ENCODE data around the gene TUBB8. TPM values are rescaled to one million over a fixed set of nuclear protein-coding genes. Genes with fewer than 3 reads are reported as not detected.
A peak's percentile ranks its signal among the peaks of the same experiment; 100 is the strongest.
"Not testable (repeated sequence)": the region's sequence is repeated elsewhere in the genome, so short reads cannot be mapped to it uniquely, and the experiment has no call there.

TUBB8 gene
- total RNA-seq, 1 donor, result not detected

DNA sequence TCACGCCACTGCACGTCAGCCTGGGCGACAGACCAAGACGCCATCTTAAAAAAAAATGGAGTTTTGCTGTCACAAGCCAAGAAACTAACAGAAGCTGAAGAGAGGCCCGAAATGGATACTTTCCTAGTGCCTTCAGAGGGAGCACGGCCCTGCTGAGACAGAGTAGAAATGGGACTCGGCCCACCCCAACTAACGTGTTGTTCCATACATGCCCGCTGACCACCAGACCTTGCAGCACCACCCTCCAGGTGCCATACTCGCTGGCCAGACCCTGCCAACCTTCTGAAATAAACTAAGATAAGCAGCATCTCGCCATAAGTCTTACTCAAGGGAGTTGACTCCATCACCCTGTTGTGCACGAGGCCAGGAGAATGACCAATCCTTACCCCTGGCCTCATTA, 29.5 kb upstream of the TUBB8 start:
- no peaks in the 10 kb centered on the region for H3K9me3 ChIP-seq (ENCODE audit: low read depth, low read length)
- no peak for TF ChIP-seq CTCF (IDR thresholded peaks at IDR 0.05; ENCODE audit: extremely low read depth, low read depth, low read length)
- no peaks in the 10 kb centered on the region for H4K20me1 ChIP-seq (ENCODE audit: insufficient read depth, low read length)
- H3K4me2 ChIP-seq (ENCODE audit: insufficient read depth, low read length), result no peak overlapping the region
- no peaks in the 10 kb centered on the region for H3K4me1 ChIP-seq (ENCODE audit: insufficient read depth, low read length)
- H2AFZ ChIP-seq (ENCODE audit: low read length), result no peak overlapping the region
- no peak overlapping the region for H3K27ac ChIP-seq (ENCODE audit: low read depth, low read length)
- DNase-seq (ENCODE audit: insufficient read length, low spot score, missing footprints), result no peak
- H3K79me2 ChIP-seq (ENCODE audit: insufficient read depth, low read length), result no peaks in the 10 kb centered on the region
- H3K4me3 ChIP-seq (ENCODE audit: insufficient read depth, low read length), result no peak overlapping the region
- H3K27me3 ChIP-seq (ENCODE audit: insufficient read depth, low read length), result peaks cover 10% of the 10 kb centered on the region
- H3K36me3 ChIP-seq (ENCODE audit: insufficient read depth, low read length), result no peaks in the 10 kb centered on the region

GRCh38 chr10:74266-74621, 25.1 kb upstream of the TUBB8 start:
- not testable (repeated sequence) for DNase-seq (ENCODE audit: insufficient read length, low spot score, missing footprints); H3K4me1 ChIP-seq (ENCODE audit: insufficient read depth, low read length); H3K79me2 ChIP-seq (ENCODE audit: insufficient read depth, low read length); H3K27me3 ChIP-seq (ENCODE audit: insufficient read depth, low read length); H3K36me3 ChIP-seq (ENCODE audit: insufficient read depth, low read length); H3K9me3 ChIP-seq (ENCODE audit: low read depth, low read length); H3K27ac ChIP-seq (ENCODE audit: low read depth, low read length); H4K20me1 ChIP-seq (ENCODE audit: insufficient read depth, low read length)
- Histone ChIP-seq H2AFZ (ENCODE audit: low read length) (peak overlapping the region; percentile 66), H3K4me3 (ENCODE audit: insufficient read depth, low read length) (peak overlapping the region; percentile 73), H3K4me2 (ENCODE audit: insufficient read depth, low read length) (peak overlapping the region; percentile 81)

- not testable (repeated sequence) for H3K36me3 ChIP-seq (ENCODE audit: insufficient read depth, low read length); H3K27me3 ChIP-seq (ENCODE audit: insufficient read depth, low read length); H4K20me1 ChIP-seq (ENCODE audit: insufficient read depth, low read length); H3K4me1 ChIP-seq (ENCODE audit: insufficient read depth, low read length); H3K79me2 ChIP-seq (ENCODE audit: insufficient read depth, low read length); H3K9me3 ChIP-seq (ENCODE audit: low read depth, low read length); H3K27ac ChIP-seq (ENCODE audit: low read depth, low read length)
- Histone ChIP-seq H3K4me2 (ENCODE audit: insufficient read depth, low read length) (peak overlapping the region; percentile 81), H3K4me3 (ENCODE audit: insufficient read depth, low read length) (peak overlapping the region; percentile 73), H2AFZ (ENCODE audit: low read length) (peak overlapping the region; percentile 86)
- peak; percentile 53 for TF ChIP-seq CTCF (IDR thresholded peaks at IDR 0.05; ENCODE audit: extremely low read depth, low read depth, low read length)
- peak; percentile 78 for DNase-seq (ENCODE audit: insufficient read length, low spot score, missing footprints)
Observed at GRCh38 chr10:73543-74265, 24.6 kb upstream of the TUBB8 start.

GRCh38 chr10:68156-68555, 19.1 kb upstream of the TUBB8 start:
- H3K4me1 ChIP-seq (ENCODE audit: insufficient read depth, low read length); DNase-seq (ENCODE audit: insufficient read length, low spot score, missing footprints); H2AFZ ChIP-seq (ENCODE audit: low read length); H4K20me1 ChIP-seq (ENCODE audit: insufficient read depth, low read length); H3K4me2 ChIP-seq (ENCODE audit: insufficient read depth, low read length); H3K79me2 ChIP-seq (ENCODE audit: insufficient read depth, low read length); H3K4me3 ChIP-seq (ENCODE audit: insufficient read depth, low read length); H3K27ac ChIP-seq (ENCODE audit: low read depth, low read length); H3K36me3 ChIP-seq (ENCODE audit: insufficient read depth, low read length); H3K9me3 ChIP-seq (ENCODE audit: low read depth, low read length); H3K27me3 ChIP-seq (ENCODE audit: insufficient read depth, low read length): not testable (repeated sequence)

- not testable (repeated sequence) for DNase-seq (ENCODE audit: insufficient read length, low spot score, missing footprints); H2AFZ ChIP-seq (ENCODE audit: low read length); H3K9me3 ChIP-seq (ENCODE audit: low read depth, low read length); H3K4me2 ChIP-seq (ENCODE audit: insufficient read depth, low read length); H4K20me1 ChIP-seq (ENCODE audit: insufficient read depth, low read length); H3K4me3 ChIP-seq (ENCODE audit: insufficient read depth, low read length); H3K27me3 ChIP-seq (ENCODE audit: insufficient read depth, low read length); H3K27ac ChIP-seq (ENCODE audit: low read depth, low read length); H3K79me2 ChIP-seq (ENCODE audit: insufficient read depth, low read length); H3K36me3 ChIP-seq (ENCODE audit: insufficient read depth, low read length); H3K4me1 ChIP-seq (ENCODE audit: insufficient read depth, low read length)
Observed at GRCh38 chr10:49926-50325, 830 bp upstream of the TUBB8 start.

DNA sequence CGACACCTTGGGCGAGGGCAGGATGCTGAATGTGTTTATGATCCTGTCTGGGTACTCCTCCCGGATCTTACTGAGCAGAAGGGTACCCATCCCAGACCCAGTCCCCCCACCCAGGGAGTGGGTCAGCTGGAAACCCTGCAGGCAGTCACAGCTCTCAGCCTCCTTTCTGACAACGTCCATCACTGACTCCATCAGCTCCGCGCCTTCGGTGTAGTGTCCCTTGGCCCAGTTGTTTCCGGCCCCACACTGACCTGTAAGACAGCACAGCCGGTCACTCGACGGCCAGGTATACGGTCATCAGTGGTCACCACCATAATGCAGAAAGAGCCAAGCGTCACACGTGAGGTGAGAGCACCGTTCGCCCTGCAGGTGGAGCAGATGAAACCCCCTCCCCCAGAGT, 1.2 kb downstream of the TUBB8 start:
- H3K27ac ChIP-seq (ENCODE audit: low read depth, low read length); H3K9me3 ChIP-seq (ENCODE audit: low read depth, low read length); H4K20me1 ChIP-seq (ENCODE audit: insufficient read depth, low read length); DNase-seq (ENCODE audit: insufficient read length, low spot score, missing footprints); H3K79me2 ChIP-seq (ENCODE audit: insufficient read depth, low read length); H3K4me1 ChIP-seq (ENCODE audit: insufficient read depth, low read length); H3K4me2 ChIP-seq (ENCODE audit: insufficient read depth, low read length); H3K27me3 ChIP-seq (ENCODE audit: insufficient read depth, low read length); H3K4me3 ChIP-seq (ENCODE audit: insufficient read depth, low read length); H2AFZ ChIP-seq (ENCODE audit: low read length); H3K36me3 ChIP-seq (ENCODE audit: insufficient read depth, low read length): not testable (repeated sequence)

DNA sequence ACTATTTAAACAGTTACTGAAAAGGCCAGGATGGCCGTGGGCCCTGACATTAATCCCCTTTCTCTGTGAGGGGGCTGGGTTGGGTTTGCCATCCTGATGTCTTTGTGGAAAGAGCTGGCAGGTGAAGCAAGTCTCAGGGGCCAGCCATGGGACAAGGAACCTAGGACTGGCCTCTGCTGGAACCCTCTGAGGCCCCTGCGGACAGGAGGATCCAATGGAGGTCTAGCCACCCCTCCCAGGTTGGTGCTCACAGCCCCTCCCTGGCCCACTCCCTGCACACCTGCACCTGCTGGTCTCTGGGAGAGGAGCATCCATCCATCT, 35.8 kb downstream of the TUBB8 start:
- H3K4me1 ChIP-seq (ENCODE audit: insufficient read depth, low read length); H3K27me3 ChIP-seq (ENCODE audit: insufficient read depth, low read length); H4K20me1 ChIP-seq (ENCODE audit: insufficient read depth, low read length); DNase-seq (ENCODE audit: insufficient read length, low spot score, missing footprints); H3K36me3 ChIP-seq (ENCODE audit: insufficient read depth, low read length); H3K4me3 ChIP-seq (ENCODE audit: insufficient read depth, low read length); H2AFZ ChIP-seq (ENCODE audit: low read length); H3K79me2 ChIP-seq (ENCODE audit: insufficient read depth, low read length); H3K4me2 ChIP-seq (ENCODE audit: insufficient read depth, low read length); H3K27ac ChIP-seq (ENCODE audit: low read depth, low read length); H3K9me3 ChIP-seq (ENCODE audit: low read depth, low read length): not testable (repeated sequence)
